Measurements from ENCODE around the gene SMYD3.

DNA sequence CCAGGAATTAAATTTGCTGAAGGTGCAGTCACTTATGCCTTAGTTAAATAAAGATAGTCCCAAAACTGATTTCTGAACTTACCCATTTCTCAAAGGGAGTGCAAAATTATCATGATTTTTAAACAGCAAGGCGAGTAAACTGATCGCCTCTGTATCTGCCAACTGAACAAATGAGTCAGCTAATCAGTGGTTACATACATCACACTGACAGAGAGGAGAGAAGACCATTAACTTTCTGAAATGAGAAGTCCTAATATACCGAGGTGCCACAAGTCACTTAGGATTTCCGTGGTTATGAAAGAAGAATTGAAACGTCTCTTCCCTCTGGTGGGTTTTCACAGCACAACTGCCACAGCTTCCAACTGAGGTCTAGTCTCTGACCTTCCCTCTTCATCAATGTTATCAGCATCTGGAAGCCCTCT lies 400.7 kb downstream of the SMYD3 start:
- TF ChIP-seq FOXJ3 (CRISPR knock-in tag; IDR thresholded peaks at IDR 0.05), result no peak
- TF ChIP-seq EGR1 (conservative IDR thresholded peaks at IDR 0.05), result no peak
- no peak for TF ChIP-seq CTCF (IDR thresholded peaks at IDR 0.05 in 2 of 3, conservative IDR thresholded peaks at IDR 0.05 in 1 of 3; ENCODE audit: insufficient read depth in 2 of 3, low read depth in 1 of 3, low read length in 3 of 3)
- TF ChIP-seq MEF2A (IDR thresholded peaks at IDR 0.05; ENCODE audit: control insufficient read depth, low read depth, low read length), result no peak
- peak; percentile 87 for TF ChIP-seq FOSL1 (tag; conservative IDR thresholded peaks at IDR 0.05)
- no peak for TF ChIP-seq ZFPM2 (CRISPR knock-in tag; IDR thresholded peaks at IDR 0.05)
- no peak for TF ChIP-seq FOXM1 (IDR thresholded peaks at IDR 0.05; ENCODE audit: low read depth)
- TF ChIP-seq FOXM1 (CRISPR knock-in tag; IDR thresholded peaks at IDR 0.05; ENCODE audit: low read depth), result no peak
- TF ChIP-seq CBX5 (IDR thresholded peaks at IDR 0.05; ENCODE audit: borderline replicate concordance, low read depth), result no peak
- no peak for TF ChIP-seq TAF1 (IDR thresholded peaks at IDR 0.05; ENCODE audit: control insufficient read depth, extremely low read depth, insufficient read depth, low read length, severe bottlenecking)
- TF ChIP-seq POLR2A (conservative IDR thresholded peaks at IDR 0.05), result no peak
- TF ChIP-seq GABPB1 (CRISPR knock-in tag; IDR thresholded peaks at IDR 0.05), result no peak
- no peak for TF ChIP-seq TCF7L2 (IDR thresholded peaks at IDR 0.05; ENCODE audit: low read depth, low read length)
- no peak for TF ChIP-seq ZNF695 (CRISPR knock-in tag; IDR thresholded peaks at IDR 0.05)

Measured in K562 (cell line).